Muscle of leg (tissue), 11 donors: ENCODE data around the gene TMEM222. TPM values are rescaled to one million over a fixed set of nuclear protein-coding genes. Genes with fewer than 3 reads are reported as not detected.
"Not testable (repeated sequence)": the region's sequence is repeated elsewhere in the genome, so short reads cannot be mapped to it uniquely, and the experiment has no call there.

ENCODE experiments used
- DNase-seq: peaks from one replicate; pipeline ENCODE4 v3.0.0; 2013
- H3K27ac ChIP-seq: one replicate; pipeline ENCODE4 v1.5.1; 2013; ENCODE audit warnings: mild to moderate bottlenecking, low read length, control low read depth
- H3K27me3 ChIP-seq: one replicate; pipeline ENCODE4 v1.6.1; 2013; ENCODE audit warnings: low read length; ENCODE audit not compliant: control insufficient read depth, insufficient read depth
- H3K36me3 ChIP-seq: one replicate; pipeline ENCODE4 v1.6.1; 2013; ENCODE audit warnings: low read length; ENCODE audit not compliant: control insufficient read depth, insufficient read depth
- H3K4me1 ChIP-seq: one replicate; pipeline ENCODE4 v1.6.1; 2013; ENCODE audit warnings: low read length; ENCODE audit not compliant: control insufficient read depth, insufficient read depth
- H3K4me3 ChIP-seq: one replicate; pipeline ENCODE4 v1.5.1; 2013; ENCODE audit warnings: low read length, control low read depth
- H3K9me3 ChIP-seq: replicated peaks from 2 replicates; pipeline ENCODE4 v1.6.1; 2013; ENCODE audit warnings: low read depth, low read length; ENCODE audit not compliant: control insufficient read depth
- WGBS: methylation state at CpG from one replicate; pipeline ENCODE4 v1.1.5; 2013; ENCODE audit warnings: missing lambda C conversion rate; ENCODE audit not compliant: insufficient coverage; 5-methylcytosine and 5-hydroxymethylcytosine counted together
- polyA plus RNA-seq, 8 donors: library from polyadenylated mRNA; unstranded; fragments of 120-200 nt; gene quantifications; one replicate each; pipeline versions ENCODE4 v1.2.1 to v1.2.3, GENCODE V29; 2013; ENCODE audit warnings: inconsistent platforms in 1 of 8, low replicate concordance in 1 of 8; ENCODE audit not compliant: insufficient read length in 8 of 8, insufficient read depth in 1 of 8
- total RNA-seq: library from RNA; stranded (reverse); fragments of 120-200 nt; gene quantifications from one replicate; pipeline ENCODE4 v1.2.4, GENCODE V29; 2013

TMEM222 gene
- total and polyA plus RNA-seq, 9 donors, result 22.4 to 28.3 (median 25.9) TPM

GRCh38 chr1:27377760-27378495 lies 56.0 kb downstream of the TMEM222 start:
- H3K4me1 ChIP-seq, result peaks cover 15% of the 10 kb centered on the region
- no peak overlapping the region for H3K4me3 ChIP-seq
- 80% methylated on average over 6 of the region's 12 CpGs for WGBS
- no peaks in the 10 kb centered on the region for H3K9me3 ChIP-seq
- no peak for DNase-seq
- H3K36me3 ChIP-seq, result no peaks in the 10 kb centered on the region
- peaks cover 2% of the 10 kb centered on the region for H3K27me3 ChIP-seq
- H3K27ac ChIP-seq, result no peak overlapping the region

GRCh38 chr1:27379564-27380122 lies 57.7 kb downstream of the TMEM222 start:
- H3K27me3 ChIP-seq, result no peaks in the 10 kb centered on the region
- 73% methylated on average over 10 of the region's 11 CpGs for WGBS
- no peaks in the 10 kb centered on the region for H3K9me3 ChIP-seq
- H3K4me1 ChIP-seq, result peaks cover 15% of the 10 kb centered on the region
- no peaks in the 10 kb centered on the region for H3K36me3 ChIP-seq
- H3K27ac ChIP-seq, result no peak overlapping the region
- DNase-seq, result no peak
- no peak overlapping the region for H3K4me3 ChIP-seq

DNA sequence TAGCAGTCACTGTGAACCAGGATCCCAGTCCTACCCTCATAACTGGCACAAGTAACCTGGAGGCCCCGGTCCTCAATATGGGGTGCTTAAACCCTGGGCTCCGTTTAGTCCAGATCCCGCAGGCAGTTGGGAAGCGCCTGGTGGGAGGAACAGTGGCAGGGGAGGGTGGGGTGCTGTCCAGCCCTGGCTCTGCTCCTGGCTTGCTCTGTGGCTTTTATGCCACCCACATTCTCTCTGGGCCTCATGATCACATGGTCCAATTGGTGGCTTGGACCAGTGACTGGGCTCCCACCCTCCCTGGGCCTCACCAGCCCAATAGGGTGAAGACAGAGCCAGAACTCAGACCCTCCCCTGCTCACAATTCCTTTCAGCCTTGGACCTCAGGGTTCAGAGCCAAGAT lies 58.3 kb downstream of the TMEM222 start:
- H3K4me3 ChIP-seq, result no peak overlapping the region
- DNase-seq, result no peak
- no CpG with 5 or more reads among the region's 4 CpGs for WGBS
- H3K9me3 ChIP-seq, result no peaks in the 10 kb centered on the region
- H3K27ac ChIP-seq, result no peak overlapping the region
- no peaks in the 10 kb centered on the region for H3K36me3 ChIP-seq
- peaks cover 15% of the 10 kb centered on the region for H3K4me1 ChIP-seq
- no peaks in the 10 kb centered on the region for H3K27me3 ChIP-seq

GRCh38 chr1:27380766-27381733 lies 59.1 kb downstream of the TMEM222 start:
- Histone ChIP-seq H3K27me3 (no peaks in the 10 kb centered on the region), H3K9me3 (no peaks in the 10 kb centered on the region), H3K4me3 (no peak overlapping the region), H3K27ac (no peak overlapping the region), H3K36me3 (no peaks in the 10 kb centered on the region), H3K4me1 (peaks cover 14% of the 10 kb centered on the region)
- 25% methylated on average over 2 of the region's 12 CpGs for WGBS
- no peak for DNase-seq

- no peak overlapping the region for H3K4me3 ChIP-seq
- 100% methylated on average over 2 of the region's 18 CpGs for WGBS
- no peaks in the 10 kb centered on the region for H3K36me3 ChIP-seq
- H3K27me3 ChIP-seq, result no peaks in the 10 kb centered on the region
- H3K9me3 ChIP-seq, result no peaks in the 10 kb centered on the region
- peaks cover 11% of the 10 kb centered on the region for H3K4me1 ChIP-seq
- DNase-seq, result no peak
- no peak overlapping the region for H3K27ac ChIP-seq
Measured at GRCh38 chr1:27381969-27382762, 60.2 kb downstream of the TMEM222 start.

GRCh38 chr1:27383039-27383605 lies 61.2 kb downstream of the TMEM222 start, which contains the start of gene CD164L2:
CD164L2 (minus strand) TSS chr1:27383333; CDS start chr1:27383239, 94 bp downstream.
- Histone ChIP-seq H3K27me3 (no peaks in the 10 kb centered on the region), H3K9me3 (no peaks in the 10 kb centered on the region), H3K36me3 (no peaks in the 10 kb centered on the region), H3K4me1 (peaks cover 11% of the 10 kb centered on the region), H3K4me3 (no peak within 1 kb of the TSS), H3K27ac (no peak within 1 kb of the TSS)
- 6% methylated on average over 42 of the region's 43 CpGs for WGBS
- no peak for DNase-seq

DNA sequence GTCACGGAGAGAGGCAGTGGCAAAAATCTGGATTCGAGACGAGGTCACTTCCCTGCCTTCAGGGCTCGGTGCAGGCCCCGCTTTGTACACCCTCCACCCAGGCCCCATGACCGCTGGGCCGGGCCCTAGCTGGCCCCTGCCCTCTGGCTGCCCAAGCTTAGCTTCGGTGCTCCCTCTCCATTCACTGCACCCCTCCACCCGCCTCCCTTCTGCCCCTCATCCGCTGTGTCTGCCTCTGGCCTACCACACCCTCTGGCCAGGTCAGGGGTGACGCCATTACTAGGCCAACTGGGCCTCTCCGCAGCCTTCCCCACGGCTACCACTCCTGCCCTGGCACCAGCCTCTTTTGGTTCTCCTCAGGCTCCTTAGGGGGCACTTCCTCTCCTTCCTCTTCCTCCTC lies 61.7 kb downstream of the TMEM222 start:
- H3K36me3 ChIP-seq, result no peaks in the 10 kb centered on the region
- no peak overlapping the region for H3K27ac ChIP-seq
- peaks cover 11% of the 10 kb centered on the region for H3K4me1 ChIP-seq
- no peaks in the 10 kb centered on the region for H3K9me3 ChIP-seq
- no peak for DNase-seq
- 84% methylated on average over 13 of the region's 13 CpGs for WGBS
- H3K4me3 ChIP-seq, result no peak overlapping the region
- H3K27me3 ChIP-seq, result peaks cover 2% of the 10 kb centered on the region

DNA sequence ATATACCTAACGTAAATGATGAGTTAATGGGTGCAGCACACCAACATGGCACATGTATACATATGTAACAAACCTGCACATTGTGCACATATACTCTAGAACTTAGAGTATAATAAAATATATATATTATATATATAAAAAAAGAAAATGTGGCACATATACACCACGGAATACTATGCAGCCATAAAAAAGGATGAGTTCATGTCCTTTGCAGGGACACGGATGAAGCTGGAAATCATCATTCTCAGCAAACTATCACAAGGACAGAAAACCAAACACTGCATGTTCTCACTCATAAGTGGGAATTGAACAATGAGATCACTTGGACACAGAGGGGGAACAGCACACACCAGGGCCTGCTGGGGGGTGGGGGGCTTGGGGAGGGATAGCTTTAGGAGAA lies 62.8 kb downstream of the TMEM222 start:
- not testable (repeated sequence) for H3K27me3 ChIP-seq, H3K36me3 ChIP-seq, H3K4me3 ChIP-seq, DNase-seq, H3K9me3 ChIP-seq, H3K27ac ChIP-seq
- H3K4me1 ChIP-seq, result peaks cover 11% of the 10 kb centered on the region
- WGBS, result no CpG with 5 or more reads among the region's 3 CpGs
